Endothelial cell of umbilical vein (primary cell): ENCODE data around the gene SKA1.

Experiments
- EZH2 ChIP-seq: IDR thresholded peaks from 2 replicates; pipeline ENCODE4 v1.6.1; 2012; ENCODE audit warnings: borderline replicate concordance, low read depth, mild to moderate bottlenecking, moderate library complexity, low read length, inconsistent platforms; ENCODE audit not compliant: severe bottlenecking
- FOS ChIP-seq: IDR thresholded peaks from 2 replicates; pipeline ENCODE4 v1.6.1; 2011; ENCODE audit warnings: mild to moderate bottlenecking, low read length, moderate library complexity, borderline replicate concordance; ENCODE audit not compliant: insufficient read depth
- GATA2 ChIP-seq: IDR thresholded peaks from 2 replicates; pipeline ENCODE4 v1.7.0; 2011; ENCODE audit warnings: low read depth, mild to moderate bottlenecking, moderate library complexity, mixed read lengths, low read length; ENCODE audit not compliant: insufficient read length, insufficient read depth
- JUN ChIP-seq: IDR thresholded peaks from 2 replicates; pipeline ENCODE4 v1.6.1; 2011; ENCODE audit warnings: borderline replicate concordance, low read depth; ENCODE audit not compliant: insufficient read length, insufficient read depth
- MYC ChIP-seq: IDR thresholded peaks from one replicate; pipeline ENCODE4 v1.6.1; 2011; ENCODE audit warnings: mild to moderate bottlenecking, low read depth, low read length
- POLR2A ChIP-seq: IDR thresholded peaks from 2 replicates; pipeline ENCODE4 v1.6.1; 2012; ENCODE audit warnings: low read depth, mild to moderate bottlenecking, control low read depth, low read length
- POLR2AphosphoS5 ChIP-seq: IDR thresholded peaks from 2 replicates; pipeline ENCODE4 v1.6.1; 2012; ENCODE audit warnings: low read depth, mild to moderate bottlenecking, control low read depth, low read length, moderate library complexity; ENCODE audit not compliant: insufficient read depth
- TF ChIP-seq, protein P1 (sequence below), 2 donors: IDR thresholded peaks; 1 replicate in 1 of 2; 2 replicates in 1 of 2; pipeline ENCODE4 v1.5.1; 2011; ENCODE audit warnings: low read length in 2 of 2, mild to moderate bottlenecking in 2 of 2, moderate library complexity in 2 of 2, control low read depth in 1 of 2, inconsistent platforms in 1 of 2, low read depth in 1 of 2; ENCODE audit not compliant: insufficient read depth in 1 of 2; ENCODE audit errors: extremely low read depth in 1 of 2
- TF ChIP-seq, protein P2 (sequence below): IDR thresholded peaks from 2 replicates; pipeline ENCODE4 v1.6.1; 2011; ENCODE audit not compliant: insufficient read depth, insufficient read length

- TF ChIP-seq, protein P1, sequence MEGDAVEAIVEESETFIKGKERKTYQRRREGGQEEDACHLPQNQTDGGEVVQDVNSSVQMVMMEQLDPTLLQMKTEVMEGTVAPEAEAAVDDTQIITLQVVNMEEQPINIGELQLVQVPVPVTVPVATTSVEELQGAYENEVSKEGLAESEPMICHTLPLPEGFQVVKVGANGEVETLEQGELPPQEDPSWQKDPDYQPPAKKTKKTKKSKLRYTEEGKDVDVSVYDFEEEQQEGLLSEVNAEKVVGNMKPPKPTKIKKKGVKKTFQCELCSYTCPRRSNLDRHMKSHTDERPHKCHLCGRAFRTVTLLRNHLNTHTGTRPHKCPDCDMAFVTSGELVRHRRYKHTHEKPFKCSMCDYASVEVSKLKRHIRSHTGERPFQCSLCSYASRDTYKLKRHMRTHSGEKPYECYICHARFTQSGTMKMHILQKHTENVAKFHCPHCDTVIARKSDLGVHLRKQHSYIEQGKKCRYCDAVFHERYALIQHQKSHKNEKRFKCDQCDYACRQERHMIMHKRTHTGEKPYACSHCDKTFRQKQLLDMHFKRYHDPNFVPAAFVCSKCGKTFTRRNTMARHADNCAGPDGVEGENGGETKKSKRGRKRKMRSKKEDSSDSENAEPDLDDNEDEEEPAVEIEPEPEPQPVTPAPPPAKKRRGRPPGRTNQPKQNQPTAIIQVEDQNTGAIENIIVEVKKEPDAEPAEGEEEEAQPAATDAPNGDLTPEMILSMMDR (IDR thresholded peaks at IDR 0.05; ENCODE audit: extremely low read depth in 1 of 2, insufficient read depth in 1 of 2, low read depth in 1 of 2, low read length in 2 of 2), result no peak
- TF ChIP-seq EZH2, result no peak
- TF ChIP-seq POLR2A, result no peak
- TF ChIP-seq, protein P2, sequence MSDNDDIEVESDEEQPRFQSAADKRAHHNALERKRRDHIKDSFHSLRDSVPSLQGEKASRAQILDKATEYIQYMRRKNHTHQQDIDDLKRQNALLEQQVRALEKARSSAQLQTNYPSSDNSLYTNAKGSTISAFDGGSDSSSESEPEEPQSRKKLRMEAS, result no peak
- TF ChIP-seq MYC, result no peak
- no peak for TF ChIP-seq FOS
- TF ChIP-seq JUN, result no peak
- no peak for TF ChIP-seq POLR2AphosphoS5
- no peak for TF ChIP-seq GATA2
Observed at GRCh38 chr18:50388988-50389387, 14.1 kb downstream of the SKA1 start.
